ENCODE data around the gene KASH5. TPM values are rescaled to one million over a fixed set of nuclear protein-coding genes. Genes with fewer than 3 reads are reported as not detected.

KASH5 gene
- total and polyA plus RNA-seq, 4 donors = not detected

DNA sequence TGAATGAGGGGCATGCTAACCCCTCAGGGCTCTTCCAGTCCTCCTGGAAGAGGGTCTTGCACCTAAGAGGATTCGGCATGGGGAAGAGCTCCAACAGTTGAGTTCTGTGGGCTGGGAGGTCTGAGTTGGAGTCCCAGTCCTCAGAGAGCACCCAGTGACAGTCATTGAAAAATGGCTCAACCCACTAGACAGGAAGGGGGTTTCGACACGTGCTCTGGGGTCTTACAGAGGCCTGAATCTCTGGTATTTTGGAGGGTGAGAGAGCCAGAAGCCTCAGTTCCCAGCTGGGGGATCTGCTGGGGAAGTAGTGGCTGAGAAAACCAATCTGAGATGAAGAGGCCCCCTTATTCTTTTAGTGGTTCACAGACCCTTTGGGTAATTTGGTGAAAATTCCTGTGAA is 26.2 kb downstream of the KASH5 start:
- DNase-seq (ENCODE audit: low spot score) = no peak
- no peak overlapping the region for H3K27ac ChIP-seq (ENCODE audit: low read depth in 1 of 2, low read length in 2 of 2)
- TF ChIP-seq FOXA2 (IDR thresholded peaks at IDR 0.05) = no peak
- TF ChIP-seq, protein P1, sequence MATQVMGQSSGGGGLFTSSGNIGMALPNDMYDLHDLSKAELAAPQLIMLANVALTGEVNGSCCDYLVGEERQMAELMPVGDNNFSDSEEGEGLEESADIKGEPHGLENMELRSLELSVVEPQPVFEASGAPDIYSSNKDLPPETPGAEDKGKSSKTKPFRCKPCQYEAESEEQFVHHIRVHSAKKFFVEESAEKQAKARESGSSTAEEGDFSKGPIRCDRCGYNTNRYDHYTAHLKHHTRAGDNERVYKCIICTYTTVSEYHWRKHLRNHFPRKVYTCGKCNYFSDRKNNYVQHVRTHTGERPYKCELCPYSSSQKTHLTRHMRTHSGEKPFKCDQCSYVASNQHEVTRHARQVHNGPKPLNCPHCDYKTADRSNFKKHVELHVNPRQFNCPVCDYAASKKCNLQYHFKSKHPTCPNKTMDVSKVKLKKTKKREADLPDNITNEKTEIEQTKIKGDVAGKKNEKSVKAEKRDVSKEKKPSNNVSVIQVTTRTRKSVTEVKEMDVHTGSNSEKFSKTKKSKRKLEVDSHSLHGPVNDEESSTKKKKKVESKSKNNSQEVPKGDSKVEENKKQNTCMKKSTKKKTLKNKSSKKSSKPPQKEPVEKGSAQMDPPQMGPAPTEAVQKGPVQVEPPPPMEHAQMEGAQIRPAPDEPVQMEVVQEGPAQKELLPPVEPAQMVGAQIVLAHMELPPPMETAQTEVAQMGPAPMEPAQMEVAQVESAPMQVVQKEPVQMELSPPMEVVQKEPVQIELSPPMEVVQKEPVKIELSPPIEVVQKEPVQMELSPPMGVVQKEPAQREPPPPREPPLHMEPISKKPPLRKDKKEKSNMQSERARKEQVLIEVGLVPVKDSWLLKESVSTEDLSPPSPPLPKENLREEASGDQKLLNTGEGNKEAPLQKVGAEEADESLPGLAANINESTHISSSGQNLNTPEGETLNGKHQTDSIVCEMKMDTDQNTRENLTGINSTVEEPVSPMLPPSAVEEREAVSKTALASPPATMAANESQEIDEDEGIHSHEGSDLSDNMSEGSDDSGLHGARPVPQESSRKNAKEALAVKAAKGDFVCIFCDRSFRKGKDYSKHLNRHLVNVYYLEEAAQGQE (IDR thresholded peaks at IDR 0.05) = no peak
- TF ChIP-seq NR2F2 (IDR thresholded peaks at IDR 0.05) = no peak
- TF ChIP-seq, protein P2, sequence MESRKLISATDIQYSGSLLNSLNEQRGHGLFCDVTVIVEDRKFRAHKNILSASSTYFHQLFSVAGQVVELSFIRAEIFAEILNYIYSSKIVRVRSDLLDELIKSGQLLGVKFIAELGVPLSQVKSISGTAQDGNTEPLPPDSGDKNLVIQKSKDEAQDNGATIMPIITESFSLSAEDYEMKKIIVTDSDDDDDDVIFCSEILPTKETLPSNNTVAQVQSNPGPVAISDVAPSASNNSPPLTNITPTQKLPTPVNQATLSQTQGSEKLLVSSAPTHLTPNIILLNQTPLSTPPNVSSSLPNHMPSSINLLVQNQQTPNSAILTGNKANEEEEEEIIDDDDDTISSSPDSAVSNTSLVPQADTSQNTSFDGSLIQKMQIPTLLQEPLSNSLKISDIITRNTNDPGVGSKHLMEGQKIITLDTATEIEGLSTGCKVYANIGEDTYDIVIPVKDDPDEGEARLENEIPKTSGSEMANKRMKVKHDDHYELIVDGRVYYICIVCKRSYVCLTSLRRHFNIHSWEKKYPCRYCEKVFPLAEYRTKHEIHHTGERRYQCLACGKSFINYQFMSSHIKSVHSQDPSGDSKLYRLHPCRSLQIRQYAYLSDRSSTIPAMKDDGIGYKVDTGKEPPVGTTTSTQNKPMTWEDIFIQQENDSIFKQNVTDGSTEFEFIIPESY (IDR thresholded peaks at IDR 0.05) = no peak
- no peak for TF ChIP-seq RXRA (IDR thresholded peaks at IDR 0.05)
- TF ChIP-seq SP1 (IDR thresholded peaks at IDR 0.05) = no peak
- TF ChIP-seq GABPA (IDR thresholded peaks at IDR 0.05 in 1 of 2, conservative IDR thresholded peaks at IDR 0.05 in 1 of 2) = no peak
- TF ChIP-seq TAF1 (conservative IDR thresholded peaks at IDR 0.05) = no peak
- TF ChIP-seq HNF4G (IDR thresholded peaks at IDR 0.05) = no peak
- no peak for TF ChIP-seq JUND (IDR thresholded peaks at IDR 0.05)
- no peaks in the 10 kb centered on the region for H3K4me1 ChIP-seq (ENCODE audit: control insufficient read depth in 4 of 4, insufficient read depth in 4 of 4, low read length in 3 of 4)
- no peak overlapping the region for H3K9ac ChIP-seq (ENCODE audit: low read depth in 1 of 2, low read length in 2 of 2)
- H3K27me3 ChIP-seq (ENCODE audit: control insufficient read depth in 4 of 4, insufficient read depth in 4 of 4, low read length in 3 of 4) = peaks cover 0 to 2% (median 0%) of the 10 kb centered on the region in 4 donors
- H3K4me3 ChIP-seq (ENCODE audit: low read depth in 1 of 3, low read length in 3 of 3) = no peak overlapping the region
- 86% methylated on average over 3 of the region's 3 CpGs for WGBS
- no peaks in the 10 kb centered on the region for H3K9me3 ChIP-seq (ENCODE audit: control insufficient read depth in 4 of 4, low read length in 3 of 4)
- no peaks in the 10 kb centered on the region for H3K36me3 ChIP-seq (ENCODE audit: control insufficient read depth in 4 of 4, insufficient read depth in 3 of 4, low read depth in 1 of 4, low read length in 3 of 4)

DNA sequence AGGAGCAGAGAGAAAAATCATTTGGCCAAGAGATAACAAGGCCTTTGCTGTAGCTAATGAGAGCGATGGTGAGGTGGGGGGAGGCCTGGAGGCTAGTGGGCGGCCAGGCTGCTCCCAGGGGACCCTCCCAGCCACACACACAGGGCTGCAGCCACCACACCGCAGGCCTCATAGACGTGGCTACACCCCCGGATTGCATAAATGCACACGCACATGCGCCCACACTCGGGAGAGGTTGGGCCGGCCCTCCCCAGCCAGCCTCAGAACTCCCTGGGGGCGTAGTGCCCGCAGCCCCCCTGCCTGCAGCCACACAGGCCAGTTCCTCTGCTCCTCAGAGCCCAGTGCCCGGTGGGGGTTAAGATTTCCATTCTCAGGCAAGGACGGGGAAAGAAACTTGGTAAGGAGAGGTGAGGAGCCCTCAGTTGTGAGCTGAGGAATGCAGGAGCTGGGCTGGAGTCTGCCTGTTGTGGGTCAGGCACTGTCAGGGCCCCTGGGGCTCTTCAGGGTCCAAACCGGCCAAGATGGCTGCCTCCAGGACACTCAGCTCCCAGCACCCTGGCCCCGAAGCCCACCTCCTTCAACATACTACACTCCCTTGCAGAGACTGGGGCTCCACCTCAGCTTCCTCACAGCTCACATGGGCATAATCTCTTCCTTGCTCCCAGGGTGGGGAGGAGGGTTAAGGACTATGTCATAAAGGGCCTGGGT is 27.2 kb downstream of the KASH5 start:
- 74% methylated on average over 15 of the region's 15 CpGs for WGBS
- DNase-seq (ENCODE audit: low spot score) = no peak
- H3K36me3 ChIP-seq (ENCODE audit: control insufficient read depth in 4 of 4, insufficient read depth in 3 of 4, low read depth in 1 of 4, low read length in 3 of 4) = no peaks in the 10 kb centered on the region
- H3K9ac ChIP-seq (ENCODE audit: low read depth in 1 of 2, low read length in 2 of 2) = no peak overlapping the region
- H3K27ac ChIP-seq (ENCODE audit: low read depth in 1 of 2, low read length in 2 of 2) = no peak overlapping the region
- H3K4me1 ChIP-seq (ENCODE audit: control insufficient read depth in 4 of 4, insufficient read depth in 4 of 4, low read length in 3 of 4) = no peaks in the 10 kb centered on the region
- no peaks in the 10 kb centered on the region for H3K9me3 ChIP-seq (ENCODE audit: control insufficient read depth in 4 of 4, low read length in 3 of 4)
- H3K27me3 ChIP-seq (ENCODE audit: control insufficient read depth in 4 of 4, insufficient read depth in 4 of 4, low read length in 3 of 4) = peaks cover 0 to 3% (median 0%) of the 10 kb centered on the region in 4 donors
- no peak overlapping the region for H3K4me3 ChIP-seq (ENCODE audit: low read depth in 1 of 3, low read length in 3 of 3)
- no peak for TF ChIP-seq YY1 (IDR thresholded peaks at IDR 0.05)
- TF ChIP-seq NR2F2 (IDR thresholded peaks at IDR 0.05) = no peak
- TF ChIP-seq FOXA1 (IDR thresholded peaks at IDR 0.05) = no peak
- TF ChIP-seq, protein P1 (IDR thresholded peaks at IDR 0.05) = no peak
